ENCODE measurements around the gene OR2C3.

OR2C3 gene

DNA sequence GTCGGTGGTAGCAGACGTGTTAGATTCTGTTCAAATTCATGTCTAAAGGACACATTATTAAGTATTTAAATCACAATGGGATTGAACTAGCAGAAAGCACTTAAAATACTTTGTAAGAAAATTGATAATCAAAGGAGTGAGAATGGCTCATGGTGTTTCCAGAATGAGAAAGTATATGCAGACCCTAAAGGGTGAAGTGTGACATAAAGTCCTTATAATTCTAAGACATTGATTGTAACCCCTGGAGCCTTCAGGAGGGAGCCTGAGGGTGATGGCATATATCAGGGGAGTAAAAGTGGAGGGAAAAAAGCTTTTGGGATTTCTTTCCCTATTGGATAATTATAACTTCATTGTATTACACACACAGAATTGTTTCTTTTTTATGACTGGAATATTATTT is at the start of gene OR2C3:
TSS of gene OR2C3 (minus strand) at position 101 of the 400 bp plus-strand sequence. CDS start 3,929 bp downstream, outside the sequence.
- no peaks in the 10 kb centered on the region for H3K27me3 ChIP-seq (replicated peaks; ENCODE audit: control insufficient read depth, insufficient read depth, low read length)
- H3K9me3 ChIP-seq (ENCODE audit: control insufficient read depth, low read length) = peaks cover 4% of the 10 kb centered on the region
- DNase-seq (ENCODE audit: low read depth) = no peak
- H3K4me1 ChIP-seq (ENCODE audit: control insufficient read depth, insufficient read depth, low read length) = no peaks in the 10 kb centered on the region
- H3K9ac ChIP-seq (ENCODE audit: low read length) = no peak within 1 kb of the TSS
- H3K4me3 ChIP-seq (ENCODE audit: low read length) = no peak within 1 kb of the TSS
- no peaks in the 10 kb centered on the region for H3K36me3 ChIP-seq (ENCODE audit: control insufficient read depth, insufficient read depth, low read length, severe bottlenecking)

DNA sequence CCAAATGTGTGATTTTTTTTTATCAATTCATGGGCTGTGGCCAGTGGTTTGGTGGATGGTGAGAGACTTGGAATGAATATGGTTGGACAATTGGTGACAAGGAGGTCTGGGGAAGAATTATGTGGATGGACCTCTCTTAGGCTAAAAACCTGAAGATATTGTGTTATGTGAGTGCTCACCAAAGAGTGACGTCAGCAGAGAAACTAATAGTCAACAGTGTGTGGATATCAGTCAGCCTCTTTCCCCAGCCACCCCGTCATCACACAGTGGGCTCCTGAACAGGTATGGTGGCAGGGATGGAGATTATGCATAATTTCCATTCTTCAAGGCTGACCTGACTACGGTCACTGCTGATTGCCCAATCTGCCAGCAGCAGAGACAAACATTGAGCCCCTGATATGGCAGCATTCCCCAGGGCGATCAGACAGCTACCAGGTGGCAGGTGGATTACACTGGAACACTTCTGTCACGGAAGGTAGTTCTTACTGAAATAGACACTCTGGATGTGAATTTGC is 42.8 kb upstream of the OR2C3 start:
- Histone ChIP-seq H3K4me3 (ENCODE audit: low read length) (no peak overlapping the region), H3K27me3 (replicated peaks; ENCODE audit: control insufficient read depth, insufficient read depth, low read length) (no peaks in the 10 kb centered on the region), H3K9ac (ENCODE audit: low read length) (no peak overlapping the region), H3K9me3 (ENCODE audit: control insufficient read depth, low read length) (no peaks in the 10 kb centered on the region), H3K36me3 (ENCODE audit: control insufficient read depth, insufficient read depth, low read length, severe bottlenecking) (no peaks in the 10 kb centered on the region), H3K4me1 (ENCODE audit: control insufficient read depth, insufficient read depth, low read length) (no peaks in the 10 kb centered on the region)
- DNase-seq (ENCODE audit: low read depth) = no peak

DNA sequence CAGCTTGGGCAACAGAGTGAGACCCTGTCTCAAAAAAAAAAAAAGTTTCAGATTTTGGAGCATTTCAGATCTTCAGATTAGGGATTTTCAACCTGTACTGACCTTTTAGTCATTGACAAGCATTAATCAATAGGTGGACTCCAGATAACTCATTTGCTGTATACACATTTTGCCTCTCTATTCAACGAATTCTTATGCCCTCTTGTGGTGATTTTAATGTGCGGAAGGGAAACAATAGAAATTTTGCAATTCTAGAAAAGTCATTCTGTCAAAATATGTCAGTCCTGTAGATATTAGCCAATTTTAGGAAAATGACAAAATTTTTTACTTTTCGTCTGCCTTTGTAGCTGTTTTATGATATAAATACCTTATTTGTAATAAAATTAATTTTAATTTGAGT is 40.3 kb upstream of the OR2C3 start:
- no peaks in the 10 kb centered on the region for H3K9me3 ChIP-seq (ENCODE audit: control insufficient read depth, low read length)
- no peaks in the 10 kb centered on the region for H3K27me3 ChIP-seq (replicated peaks; ENCODE audit: control insufficient read depth, insufficient read depth, low read length)
- H3K9ac ChIP-seq (ENCODE audit: low read length) = no peak overlapping the region
- H3K36me3 ChIP-seq (ENCODE audit: control insufficient read depth, insufficient read depth, low read length, severe bottlenecking) = no peaks in the 10 kb centered on the region
- H3K4me3 ChIP-seq (ENCODE audit: low read length) = no peak overlapping the region
- H3K4me1 ChIP-seq (ENCODE audit: control insufficient read depth, insufficient read depth, low read length) = no peaks in the 10 kb centered on the region
- DNase-seq (ENCODE audit: low read depth) = peak; percentile 13

DNA sequence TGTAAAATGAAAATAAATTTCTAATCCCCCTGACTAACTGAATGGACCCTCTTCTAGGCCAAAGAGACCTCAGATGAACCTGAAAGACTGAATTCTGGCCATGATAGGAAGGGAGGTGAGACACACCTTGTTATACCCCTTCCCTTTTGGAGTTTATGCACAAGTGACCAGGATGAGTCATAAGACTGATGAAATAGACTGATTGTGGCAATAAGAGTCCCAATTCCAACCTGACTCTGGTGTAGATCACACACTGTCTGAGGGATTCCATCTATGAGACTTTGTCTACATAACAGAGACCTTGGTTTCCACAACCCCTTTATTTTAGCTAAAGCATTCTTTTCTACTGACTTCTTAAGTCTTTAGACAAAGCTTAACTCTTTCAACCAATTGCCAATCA is 38.4 kb upstream of the OR2C3 start:
- no peaks in the 10 kb centered on the region for H3K36me3 ChIP-seq (ENCODE audit: control insufficient read depth, insufficient read depth, low read length, severe bottlenecking)
- no peak for DNase-seq (ENCODE audit: low read depth)
- H3K4me1 ChIP-seq (ENCODE audit: control insufficient read depth, insufficient read depth, low read length) = no peaks in the 10 kb centered on the region
- H3K9me3 ChIP-seq (ENCODE audit: control insufficient read depth, low read length) = no peaks in the 10 kb centered on the region
- H3K27me3 ChIP-seq (replicated peaks; ENCODE audit: control insufficient read depth, insufficient read depth, low read length) = no peaks in the 10 kb centered on the region
- H3K9ac ChIP-seq (ENCODE audit: low read length) = no peak overlapping the region
- no peak overlapping the region for H3K4me3 ChIP-seq (ENCODE audit: low read length)

DNA sequence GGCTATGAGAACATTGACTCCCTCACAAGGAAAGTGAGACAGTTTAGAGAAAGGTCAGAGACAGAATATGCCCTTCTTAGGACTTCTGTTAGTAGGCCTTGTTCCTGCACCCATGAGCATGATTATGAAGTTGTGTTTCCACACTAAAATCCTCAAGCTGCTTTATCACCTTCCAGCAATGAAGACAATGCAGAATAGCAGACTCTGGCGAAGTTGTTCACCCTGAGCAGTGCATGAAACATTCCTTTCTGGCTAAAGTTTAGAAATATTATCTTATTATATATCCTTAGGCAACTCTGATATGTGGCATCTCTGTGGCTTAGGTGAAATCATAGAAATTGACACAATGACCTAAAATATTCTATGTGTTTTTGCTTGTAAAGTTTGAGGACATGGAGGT is 38.0 kb upstream of the OR2C3 start:
- no peaks in the 10 kb centered on the region for H3K4me1 ChIP-seq (ENCODE audit: control insufficient read depth, insufficient read depth, low read length)
- H3K36me3 ChIP-seq (ENCODE audit: control insufficient read depth, insufficient read depth, low read length, severe bottlenecking) = no peaks in the 10 kb centered on the region
- H3K4me3 ChIP-seq (ENCODE audit: low read length) = no peak overlapping the region
- H3K27me3 ChIP-seq (replicated peaks; ENCODE audit: control insufficient read depth, insufficient read depth, low read length) = no peaks in the 10 kb centered on the region
- no peak overlapping the region for H3K9ac ChIP-seq (ENCODE audit: low read length)
- no peaks in the 10 kb centered on the region for H3K9me3 ChIP-seq (ENCODE audit: control insufficient read depth, low read length)
- DNase-seq (ENCODE audit: low read depth) = no peak

DNA sequence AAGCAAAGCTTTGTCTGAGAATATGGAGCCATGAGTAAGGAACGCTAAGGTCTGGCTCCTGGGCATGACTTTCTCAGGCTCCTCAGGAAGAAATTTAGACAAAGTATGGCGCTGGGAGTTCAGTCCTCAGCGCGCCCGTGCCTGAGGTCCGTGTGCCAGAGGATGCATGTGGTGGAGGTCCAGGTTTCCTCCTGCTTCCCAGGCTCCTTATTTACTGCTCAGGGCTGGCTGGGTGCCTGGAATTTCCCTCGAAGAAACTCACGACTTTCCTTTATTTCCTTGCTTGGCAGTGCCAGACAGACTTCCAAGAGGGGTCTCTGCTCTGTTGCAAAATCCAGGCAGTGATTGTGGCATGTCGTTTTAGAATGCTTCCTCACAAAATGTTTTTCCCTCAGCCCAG is 26.0 kb upstream of the OR2C3 start:
- Histone ChIP-seq H3K4me3 (ENCODE audit: low read length) (no peak overlapping the region), H3K9me3 (ENCODE audit: control insufficient read depth, low read length) (no peaks in the 10 kb centered on the region), H3K27me3 (replicated peaks; ENCODE audit: control insufficient read depth, insufficient read depth, low read length) (no peaks in the 10 kb centered on the region), H3K36me3 (ENCODE audit: control insufficient read depth, insufficient read depth, low read length, severe bottlenecking) (no peaks in the 10 kb centered on the region), H3K4me1 (ENCODE audit: control insufficient read depth, insufficient read depth, low read length) (no peaks in the 10 kb centered on the region), H3K9ac (ENCODE audit: low read length) (no peak overlapping the region)
- DNase-seq (ENCODE audit: low read depth) = no peak

DNA sequence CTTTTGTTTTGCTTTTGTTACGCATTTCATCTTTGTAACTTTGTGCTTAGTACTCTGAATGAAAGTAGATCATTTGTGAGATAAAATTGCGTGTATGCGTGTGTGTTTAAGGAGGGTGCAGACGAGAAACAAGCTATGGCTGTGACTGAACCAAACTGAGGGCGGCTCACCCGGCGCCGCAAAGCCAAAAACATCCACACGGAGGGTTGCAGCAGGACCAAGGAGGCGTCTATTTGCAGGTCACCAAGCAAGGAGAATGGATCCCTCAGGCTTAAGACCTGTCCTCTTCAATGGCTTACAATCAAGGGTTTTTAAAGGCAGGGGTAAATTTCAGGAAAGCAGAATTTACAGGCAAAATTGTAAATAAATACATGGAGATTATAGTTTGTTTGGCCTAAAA is 25.5 kb upstream of the OR2C3 start:
- no peaks in the 10 kb centered on the region for H3K27me3 ChIP-seq (replicated peaks; ENCODE audit: control insufficient read depth, insufficient read depth, low read length)
- no peak overlapping the region for H3K4me3 ChIP-seq (ENCODE audit: low read length)
- no peak for DNase-seq (ENCODE audit: low read depth)
- no peaks in the 10 kb centered on the region for H3K9me3 ChIP-seq (ENCODE audit: control insufficient read depth, low read length)
- H3K9ac ChIP-seq (ENCODE audit: low read length) = no peak overlapping the region
- H3K4me1 ChIP-seq (ENCODE audit: control insufficient read depth, insufficient read depth, low read length) = no peaks in the 10 kb centered on the region
- H3K36me3 ChIP-seq (ENCODE audit: control insufficient read depth, insufficient read depth, low read length, severe bottlenecking) = no peaks in the 10 kb centered on the region

DNA sequence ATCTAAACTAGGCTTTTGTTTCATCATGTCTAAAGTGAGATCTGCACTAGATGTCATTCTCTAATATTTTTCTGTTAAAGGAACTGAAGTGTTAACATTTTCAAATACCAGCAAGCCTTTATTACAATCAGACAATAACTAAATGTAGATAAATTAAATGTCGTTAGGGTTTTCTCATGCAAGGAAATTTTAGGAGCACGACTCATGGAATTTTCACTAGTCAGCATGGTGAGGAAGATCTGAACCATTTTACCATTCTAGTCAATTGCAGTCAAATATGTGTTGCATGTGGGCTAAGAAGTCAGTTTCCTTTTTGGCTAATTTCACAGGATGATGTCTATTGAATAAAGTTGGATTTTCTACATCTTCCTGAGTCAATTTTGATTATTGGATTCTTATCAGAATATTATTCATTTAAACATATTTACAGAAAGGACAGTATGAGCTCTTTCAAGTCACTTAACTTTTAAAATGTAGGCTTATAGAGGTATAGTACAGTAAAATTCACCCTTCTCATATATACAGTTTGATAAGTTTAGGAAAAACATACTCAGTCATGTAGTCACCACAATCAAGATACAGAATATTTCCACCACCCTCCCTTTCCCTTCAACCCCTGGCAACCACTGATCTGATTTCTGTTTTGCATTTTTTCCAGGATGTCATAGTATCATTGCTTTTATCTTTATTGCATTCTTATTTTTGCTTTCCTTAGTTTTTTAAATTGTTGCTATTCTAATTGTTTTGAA is 21.9 kb upstream of the OR2C3 start:
- Histone ChIP-seq H3K9ac (ENCODE audit: low read length) (no peak overlapping the region), H3K4me3 (ENCODE audit: low read length) (no peak overlapping the region), H3K4me1 (ENCODE audit: control insufficient read depth, insufficient read depth, low read length) (no peaks in the 10 kb centered on the region), H3K27me3 (replicated peaks; ENCODE audit: control insufficient read depth, insufficient read depth, low read length) (no peaks in the 10 kb centered on the region), H3K9me3 (ENCODE audit: control insufficient read depth, low read length) (peaks cover 5% of the 10 kb centered on the region), H3K36me3 (ENCODE audit: control insufficient read depth, insufficient read depth, low read length, severe bottlenecking) (no peaks in the 10 kb centered on the region)
- DNase-seq (ENCODE audit: low read depth) = no peak

DNA sequence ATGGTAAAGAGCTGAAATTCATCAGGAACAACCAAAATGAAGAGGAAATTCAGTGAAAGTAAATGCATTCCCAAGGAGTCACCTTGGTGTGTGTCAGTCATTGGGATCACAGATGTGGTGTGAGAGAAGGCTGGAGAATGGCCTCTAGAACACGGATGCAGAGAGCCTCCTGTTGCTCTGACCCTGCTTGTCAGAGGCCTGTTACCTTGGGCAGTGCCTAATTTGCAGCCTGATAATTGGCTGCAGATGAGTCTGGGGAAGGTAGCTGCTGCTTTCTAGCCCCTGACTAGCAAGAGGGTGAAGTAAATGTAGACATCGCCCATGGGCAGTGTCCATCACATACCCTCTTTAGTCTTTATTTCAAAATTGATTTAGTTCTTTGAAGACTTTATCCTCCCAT is 16.0 kb upstream of the OR2C3 start:
- H3K4me1 ChIP-seq (ENCODE audit: control insufficient read depth, insufficient read depth, low read length) = no peaks in the 10 kb centered on the region
- no peak overlapping the region for H3K4me3 ChIP-seq (ENCODE audit: low read length)
- no peaks in the 10 kb centered on the region for H3K36me3 ChIP-seq (ENCODE audit: control insufficient read depth, insufficient read depth, low read length, severe bottlenecking)
- H3K27me3 ChIP-seq (replicated peaks; ENCODE audit: control insufficient read depth, insufficient read depth, low read length) = no peaks in the 10 kb centered on the region
- no peak overlapping the region for H3K9ac ChIP-seq (ENCODE audit: low read length)
- no peak for DNase-seq (ENCODE audit: low read depth)
- H3K9me3 ChIP-seq (ENCODE audit: control insufficient read depth, low read length) = peaks cover 5% of the 10 kb centered on the region

DNA sequence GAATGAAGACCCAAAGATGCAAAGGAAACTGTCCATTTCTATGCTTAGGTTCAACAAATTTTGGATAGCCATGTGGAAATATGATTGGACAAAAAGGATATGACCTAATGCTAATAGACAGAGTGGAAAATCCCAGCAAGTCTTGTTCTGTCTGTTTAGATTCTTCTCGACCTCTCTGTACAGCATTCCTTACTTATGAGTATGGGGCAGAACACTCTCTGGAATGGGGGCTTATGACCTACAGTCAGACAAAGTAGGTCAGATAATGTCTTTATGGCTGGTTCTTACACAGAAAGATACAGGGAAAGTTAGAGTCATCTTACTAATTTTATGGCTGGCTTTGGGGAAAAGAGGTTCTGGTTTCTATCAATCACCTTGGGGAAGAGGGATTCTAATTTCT is 15.5 kb upstream of the OR2C3 start:
- Histone ChIP-seq H3K9ac (ENCODE audit: low read length) (no peak overlapping the region), H3K27me3 (replicated peaks; ENCODE audit: control insufficient read depth, insufficient read depth, low read length) (no peaks in the 10 kb centered on the region)
- DNase-seq (ENCODE audit: low read depth) = peak; percentile 4

DNA sequence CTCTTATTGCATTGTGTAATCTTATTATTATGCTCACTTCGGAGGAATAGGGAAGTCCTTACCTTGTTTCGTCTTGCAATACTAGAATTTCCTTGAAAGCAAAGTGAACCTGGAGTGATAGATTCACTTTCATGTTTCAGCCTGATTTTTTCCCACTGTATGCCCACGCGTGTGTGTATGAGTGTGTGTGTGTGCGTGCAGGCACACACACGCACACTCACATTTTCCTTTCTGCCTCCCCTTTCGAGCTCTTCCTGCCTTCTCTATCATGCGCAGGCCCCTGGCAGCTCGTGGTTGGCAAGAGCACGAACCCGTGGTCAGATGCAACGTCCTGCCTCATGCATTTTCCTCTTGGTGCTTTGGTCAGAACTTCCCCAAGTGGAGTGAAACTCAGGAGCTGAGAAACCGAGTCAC is 12.5 kb upstream of the OR2C3 start, which contains the start of gene GCSAML:
TSS of gene GCSAML (plus strand) at position 366 of the 414 bp plus-strand sequence. CDS start 58 bp downstream, outside the sequence.
- no peak for DNase-seq (ENCODE audit: low read depth)
- no peaks in the 10 kb centered on the region for H3K9me3 ChIP-seq (ENCODE audit: control insufficient read depth, low read length)
- no peak within 1 kb of the TSS for H3K4me3 ChIP-seq (ENCODE audit: low read length)
- no peaks in the 10 kb centered on the region for H3K4me1 ChIP-seq (ENCODE audit: control insufficient read depth, insufficient read depth, low read length)
- H3K36me3 ChIP-seq (ENCODE audit: control insufficient read depth, insufficient read depth, low read length, severe bottlenecking) = no peaks in the 10 kb centered on the region
- H3K27me3 ChIP-seq (replicated peaks; ENCODE audit: control insufficient read depth, insufficient read depth, low read length) = no peaks in the 10 kb centered on the region
- no peak within 1 kb of the TSS for H3K9ac ChIP-seq (ENCODE audit: low read length)

More for the DNA sequence above, 15.5 kb upstream of the OR2C3 start:
- Histone ChIP-seq H3K36me3 (ENCODE audit: control insufficient read depth, insufficient read depth, low read length, severe bottlenecking) (no peaks in the 10 kb centered on the region), H3K9me3 (ENCODE audit: control insufficient read depth, low read length) (peaks cover 5% of the 10 kb centered on the region), H3K4me3 (ENCODE audit: low read length) (no peak overlapping the region), H3K4me1 (ENCODE audit: control insufficient read depth, insufficient read depth, low read length) (no peaks in the 10 kb centered on the region)

DNA sequence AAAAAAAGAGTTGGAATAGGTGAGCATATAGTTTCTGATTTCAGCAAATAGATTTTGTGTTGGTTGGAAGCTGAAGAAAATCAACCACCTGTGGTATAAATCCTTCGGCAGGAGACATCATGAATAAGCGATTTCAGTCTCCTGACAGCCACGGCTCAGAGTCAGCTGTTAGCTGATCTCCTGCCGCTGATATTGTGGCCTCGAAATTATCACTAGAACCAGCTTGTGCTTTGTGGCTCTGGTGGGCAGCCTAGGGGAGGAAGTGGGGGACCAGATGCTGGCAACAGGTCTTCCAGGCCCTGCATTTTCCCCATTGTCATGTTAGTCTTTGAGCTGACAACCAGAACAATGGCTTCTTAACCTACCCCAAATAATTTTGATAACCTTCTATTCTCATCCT is 11.9 kb upstream of the OR2C3 start:
- Histone ChIP-seq H3K9me3 (ENCODE audit: control insufficient read depth, low read length) (no peaks in the 10 kb centered on the region), H3K27me3 (replicated peaks; ENCODE audit: control insufficient read depth, insufficient read depth, low read length) (no peaks in the 10 kb centered on the region), H3K4me1 (ENCODE audit: control insufficient read depth, insufficient read depth, low read length) (no peaks in the 10 kb centered on the region), H3K9ac (ENCODE audit: low read length) (no peak overlapping the region), H3K4me3 (ENCODE audit: low read length) (no peak overlapping the region), H3K36me3 (ENCODE audit: control insufficient read depth, insufficient read depth, low read length, severe bottlenecking) (no peaks in the 10 kb centered on the region)
- DNase-seq (ENCODE audit: low read depth) = no peak
